Tibial nerve (tissue), 4 donors: Measurements from ENCODE around the gene UBE2I.

ENCODE experiments used
- CTCF ChIP-seq, 5 experiments: fragments of 200-600 bp in 3 of 5; fragments of 450-650 bp in 2 of 5; sonication (generic) in 3 of 5; IDR thresholded peaks; one replicate each; pipeline ENCODE4 v1.5.1; 2016 to 2019; ENCODE audit warnings: antibody characterized with exemption in 5 of 5, mild to moderate bottlenecking in 3 of 5, moderate library complexity in 2 of 5
- EP300 ChIP-seq, 2 donors: sonication (generic); formaldehyde crosslinking; IDR thresholded peaks; one replicate each; pipeline ENCODE4 v1.6.1; 2017; ENCODE audit warnings: antibody characterized with exemption in 2 of 2, mild to moderate bottlenecking in 1 of 2
- POLR2A ChIP-seq, 2 donors: fragments of 450-650 bp; IDR thresholded peaks; one replicate each; pipeline ENCODE4 v1.6.1; 2017; ENCODE audit warnings: antibody characterized with exemption in 2 of 2, mild to moderate bottlenecking in 2 of 2, moderate library complexity in 2 of 2

- no peak for TF ChIP-seq EP300 (IDR thresholded peaks at IDR 0.05)
- TF ChIP-seq CTCF (IDR thresholded peaks at IDR 0.05), result no peak
- TF ChIP-seq POLR2A (IDR thresholded peaks at IDR 0.05), result no peak
These were observed 8.2 kb downstream of the UBE2I start for GRCh38 chr16:1317479-1318267.
